H1 (cell line): Measurements from ENCODE around the gene EML4. TPM values are rescaled to one million over a fixed set of nuclear protein-coding genes. Genes with fewer than 3 reads are reported as not detected.

Experiments
- CTCF ChIA-PET: fragments of 300-600 bp; sonication (Branson Sonifier 250); formaldehyde crosslinking; loops from one replicate; lab custom pipeline; 2021; ENCODE audit not compliant: partially characterized antibody; lab: Charles Lee
- POLR2A ChIA-PET: fragments of 300-600 bp; sonication (Branson Sonifier 250); formaldehyde crosslinking; loops from one replicate; lab custom pipeline; 2021; ENCODE audit warnings: inconsistent platforms; ENCODE audit not compliant: partially characterized antibody; lab: Charles Lee
- DNase-seq, 2 experiments: peaks; one replicate each; pipeline versions ENCODE4 v3.0.0 to v3.0.0-alpha.2; 2010 to 2022; ENCODE audit warnings: low spot score in 2 of 2, low read depth in 1 of 2, mixed read lengths in 1 of 2
- FAIRE-seq: peaks from 2 replicates; lab custom pipeline; 2011; peaks lifted over from hg19 to GRCh38; lab: Jason Lieb, UNC
- H2AFZ ChIP-seq: 2 replicates; pipeline ENCODE4 v1.8.1; 2012; ENCODE audit warnings: low read length, inconsistent platforms
- H2AK5ac ChIP-seq: 2 replicates; pipeline ENCODE4 v1.6.1; 2013; ENCODE audit warnings: low read depth, low read length
- H2BK120ac ChIP-seq: replicated peaks from 2 replicates; pipeline ENCODE3; 2013; ENCODE audit warnings: low read depth, low read length, inconsistent platforms
- H2BK12ac ChIP-seq: 2 replicates; pipeline ENCODE4 v1.6.1; 2013; ENCODE audit warnings: low read depth, low read length
- H2BK15ac ChIP-seq: 2 replicates; pipeline ENCODE4 v1.6.1; 2013; ENCODE audit warnings: low read length
- H2BK20ac ChIP-seq: 2 replicates; pipeline ENCODE4 v1.6.1; 2013; ENCODE audit warnings: low read length
- H2BK5ac ChIP-seq: 2 replicates; pipeline ENCODE4 v1.6.1; 2013; ENCODE audit warnings: low read depth, low read length
- H3K14ac ChIP-seq: 2 replicates; pipeline ENCODE4 v1.6.1; 2013; ENCODE audit warnings: inconsistent platforms; ENCODE audit not compliant: insufficient read length
- H3K18ac ChIP-seq: 2 replicates; pipeline ENCODE4 v1.6.1; 2013; ENCODE audit warnings: low read length; ENCODE audit errors: extremely low read depth
- H3K23ac ChIP-seq: 2 replicates; pipeline ENCODE4 v1.6.1; 2013; ENCODE audit warnings: inconsistent platforms; ENCODE audit not compliant: insufficient read length
- H3K23me2 ChIP-seq: 2 replicates; pipeline ENCODE4 v1.6.1; 2013; ENCODE audit warnings: low read depth, low read length
- H3K27ac ChIP-seq: 2 replicates; pipeline ENCODE4 v1.6.1; 2011; ENCODE audit warnings: low read depth, low read length, inconsistent platforms
- H3K27me3 ChIP-seq, 4 experiments: replicated peaks in 1 of 4; 1 replicate in 1 of 4; 2 replicates in 3 of 4; pipeline versions ENCODE4 v1.6.1 to v1.8.1; 2011 to 2013; ENCODE audit warnings: low read length in 3 of 4, mild to moderate bottlenecking in 3 of 4, inconsistent platforms in 2 of 4, mixed read lengths in 2 of 4, moderate library complexity in 1 of 4; ENCODE audit not compliant: control insufficient read depth in 3 of 4, insufficient read depth in 3 of 4; ENCODE audit errors: extremely low read depth in 1 of 4
- H3K36me3 ChIP-seq, 4 experiments: 2 replicates each; pipeline versions ENCODE4 v1.6.1 to v1.8.1; 2011 to 2013; ENCODE audit warnings: mild to moderate bottlenecking in 4 of 4, low read length in 3 of 4, moderate library complexity in 2 of 4, control low read depth in 1 of 4, inconsistent platforms in 1 of 4; ENCODE audit not compliant: insufficient read depth in 4 of 4, control insufficient read depth in 2 of 4
- H3K4ac ChIP-seq: replicated peaks from 2 replicates; pipeline ENCODE3; 2013; ENCODE audit warnings: low read length, low read depth, mixed read lengths, inconsistent platforms; ENCODE audit not compliant: insufficient read length
- H3K4me1 ChIP-seq, 4 experiments: replicated peaks in 1 of 4; 1 replicate in 1 of 4; 2 replicates in 3 of 4; pipeline versions ENCODE4 v1.6.1 to v1.8.1; 2011 to 2013; ENCODE audit warnings: low read length in 3 of 4, inconsistent platforms in 2 of 4, mixed read lengths in 1 of 4; ENCODE audit not compliant: insufficient read depth in 4 of 4, control insufficient read depth in 3 of 4
- H3K4me2 ChIP-seq, 2 experiments: 2 replicates each; pipeline versions ENCODE4 v1.6.1 to v1.8.1; 2011 to 2013; ENCODE audit warnings: low read depth in 2 of 2, low read length in 2 of 2, control low read depth in 1 of 2, inconsistent platforms in 1 of 2, mild to moderate bottlenecking in 1 of 2; ENCODE audit not compliant: insufficient read depth in 1 of 2
- H3K4me3 ChIP-seq, 4 experiments: fragments of 200-600, 300-600 bp in 1 of 4; sonication (generic), shearing (Covaris generic), sonication (Bioruptor Twin) in 1 of 4; 2 replicates each; pipeline versions ENCODE4 v1.5.1 to v1.8.1; 2011 to 2016; ENCODE audit warnings: low read length in 4 of 4, low read depth in 3 of 4, control low read depth in 2 of 4, inconsistent platforms in 2 of 4, mild to moderate bottlenecking in 2 of 4, mixed read lengths in 1 of 4, moderate library complexity in 1 of 4; ENCODE audit not compliant: insufficient read depth in 2 of 4; ENCODE audit errors: extremely low read depth in 1 of 4
- H3K56ac ChIP-seq: replicated peaks from 2 replicates; pipeline ENCODE3; 2013; ENCODE audit warnings: low read depth, mild to moderate bottlenecking, mixed read lengths, low read length, inconsistent platforms; ENCODE audit not compliant: insufficient read length
- H3K79me1 ChIP-seq: 2 replicates; pipeline ENCODE4 v1.6.1; 2013; ENCODE audit warnings: low read depth, low read length, control low read depth
- H3K79me2 ChIP-seq, 2 experiments: 2 replicates each; pipeline versions ENCODE4 v1.6.1 to v1.8.1; 2012 to 2013; ENCODE audit warnings: low read length in 2 of 2, mild to moderate bottlenecking in 2 of 2, inconsistent platforms in 1 of 2; ENCODE audit not compliant: insufficient read depth in 2 of 2, control insufficient read depth in 1 of 2
- H3K9ac ChIP-seq, 4 experiments: replicated peaks in 1 of 4; 1 replicate in 1 of 4; 2 replicates in 3 of 4; pipeline versions ENCODE4 v1.6.1 to v1.8.1; 2011 to 2013; ENCODE audit warnings: low read depth in 3 of 4, low read length in 3 of 4, control low read depth in 2 of 4, mild to moderate bottlenecking in 2 of 4, moderate library complexity in 2 of 4, inconsistent platforms in 1 of 4; ENCODE audit errors: extremely low read depth in 1 of 4
- H3K9me3 ChIP-seq, 2 experiments: 2 replicates each; pipeline versions ENCODE4 v1.6.1 to v1.8.1; 2012 to 2013; ENCODE audit warnings: mild to moderate bottlenecking in 2 of 2, moderate library complexity in 2 of 2, control low read depth in 1 of 2, inconsistent platforms in 1 of 2, low read depth in 1 of 2, low read length in 1 of 2, mixed read lengths in 1 of 2; ENCODE audit not compliant: insufficient read depth in 2 of 2
- H4K20me1 ChIP-seq, 2 experiments: replicated peaks in 1 of 2; 2 replicates each; pipeline versions ENCODE3 to v1.8.1; 2011 to 2013; ENCODE audit warnings: inconsistent platforms in 2 of 2, low read length in 2 of 2, mild to moderate bottlenecking in 1 of 2; ENCODE audit not compliant: insufficient read depth in 2 of 2, control insufficient read depth in 1 of 2
- H4K5ac ChIP-seq: 2 replicates; pipeline ENCODE4 v1.6.1; 2013; ENCODE audit warnings: low read length, low read depth, mixed read lengths, inconsistent platforms; ENCODE audit not compliant: insufficient read length
- H4K8ac ChIP-seq: 2 replicates; pipeline ENCODE4 v1.8.0; 2013; ENCODE audit warnings: mild to moderate bottlenecking, moderate library complexity, low read length, inconsistent platforms; ENCODE audit not compliant: insufficient read depth; ENCODE audit errors: extremely low read depth
- H4K91ac ChIP-seq: replicated peaks from 2 replicates; pipeline ENCODE3; 2013; ENCODE audit warnings: low read length, mixed read lengths, inconsistent platforms; ENCODE audit not compliant: insufficient read length
- BCL11A ChIP-seq, 2 experiments: IDR thresholded peaks; one replicate each; pipeline ENCODE4 v1.6.1; 2011; ENCODE audit warnings: low read depth in 2 of 2, low read length in 2 of 2, mild to moderate bottlenecking in 2 of 2
- CTBP2 ChIP-seq: IDR thresholded peaks from 2 replicates; pipeline ENCODE4 v1.7.0; 2011; ENCODE audit warnings: borderline replicate concordance, mild to moderate bottlenecking, moderate library complexity, mixed read lengths, low read length; ENCODE audit not compliant: insufficient read depth, insufficient read length
- GTF2F1 ChIP-seq: IDR thresholded peaks from 2 replicates; pipeline ENCODE4 v1.6.1; 2012; ENCODE audit warnings: low read depth, low read length, improper control_type of control experiment, borderline replicate concordance
- RAD21 ChIP-seq, 2 experiments: IDR thresholded peaks in 1 of 2; conservative IDR thresholded peaks in 1 of 2; 2 replicates each; pipeline ENCODE4 v1.6.1; 2011; ENCODE audit warnings: low read depth in 2 of 2, low read length in 2 of 2, improper control_type of control experiment in 1 of 2, inconsistent platforms in 1 of 2, mild to moderate bottlenecking in 1 of 2, moderate library complexity in 1 of 2
- TBP ChIP-seq: IDR thresholded peaks from 2 replicates; pipeline ENCODE4 v1.6.1; 2011; ENCODE audit warnings: low read depth, low read length, improper control_type of control experiment
- WGBS, 2 experiments: shearing (Covaris generic) in 1 of 2; methylation state at CpG; one replicate each; pipeline versions ENCODE4 v1.1.6 to v1.1.7; 2013 to 2015; ENCODE audit warnings: low lambda C conversion rate in 2 of 2, mixed read lengths in 2 of 2, inconsistent platforms in 1 of 2, low coverage in 1 of 2, missing lambda C conversion rate in 1 of 2; ENCODE audit not compliant: insufficient replicate concordance in 2 of 2, insufficient coverage in 1 of 2, insufficient read length in 1 of 2; ENCODE audit errors: extremely low coverage in 1 of 2, missing lambda C conversion rate in 1 of 2; 5-methylcytosine and 5-hydroxymethylcytosine counted together
- polyA plus RNA-seq, 7 experiments: library from polyadenylated mRNA; depleted of rRNA in 3 of 7; stranded (reverse) in 5 of 7; unstranded in 2 of 7; fragments of >200 nt in 5 of 7; fragments of 200-250 nt in 2 of 7; gene quantifications; 1 replicate in 5 of 7; 2 replicates in 1 of 7; 4 replicates in 1 of 7; pipeline versions ENCODE4 v1.2.1 to v1.2.3, GENCODE V29; 2011 to 2013; ENCODE audit warnings: missing spikeins in 2 of 7, mixed read lengths in 2 of 7
- total RNA-seq: library from RNA; stranded (reverse); fragmentation: NEBNext Ultra II Directional; extraction: Animal tissue kit (Norgen Biotek cat#: 25700); gene quantifications from 2 replicates; pipeline ENCODE4 v1.2.1, GENCODE V29; 2021

Gene EML4
- total and polyA plus RNA-seq, 2 of the 8 experiments (the other 6 are each of a cell fraction or from before 2014, with no cell fraction given): 50.1 to 104 TPM

DNA sequence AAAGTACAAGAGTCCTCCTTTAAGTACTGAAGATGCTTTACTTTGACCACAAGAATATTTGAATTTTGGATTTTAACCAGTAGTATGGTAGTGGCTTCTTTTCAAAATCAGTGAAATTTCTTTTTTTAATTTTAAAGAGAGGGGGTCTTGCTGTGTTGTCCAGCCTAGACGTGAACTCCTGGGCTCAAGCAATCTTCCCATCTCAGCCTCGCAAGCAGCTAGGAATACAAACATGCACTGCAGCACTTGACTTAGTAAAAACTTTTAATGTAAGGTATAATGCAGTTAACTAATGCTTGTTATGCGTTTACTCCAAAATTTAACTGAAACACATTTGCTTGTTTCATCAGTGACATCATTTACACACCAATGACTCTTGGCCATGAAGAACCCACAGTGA is 49.6 kb downstream of the EML4 start:
- H2BK5ac ChIP-seq: no peak overlapping the region
- H4K20me1 ChIP-seq: peaks cover 0 to 7% of the 10 kb centered on the region in 2 experiments
- H3K79me1 ChIP-seq: 0 out of 2 replicates have a peak, but pooled peaks cover 5% of the 10 kb centered on the region
- no peak overlapping the region for H2AFZ ChIP-seq
- no peak overlapping the region for H2BK15ac ChIP-seq
- H3K79me2 ChIP-seq: peaks cover 0 to 85% of the 10 kb centered on the region in 2 experiments; a peak in 3 of 4 replicates
- no peak overlapping the region for H3K23ac ChIP-seq
- H2AK5ac ChIP-seq: no peak overlapping the region
- DNase-seq: no peak
- H3K56ac ChIP-seq: no peak overlapping the region
- no peak overlapping the region for H3K4me2 ChIP-seq
- H3K27ac ChIP-seq: no peak overlapping the region
- TF ChIP-seq TBP: no peak
- no peak for TF ChIP-seq CTBP2
- TF ChIP-seq RAD21 (IDR thresholded peaks at IDR 0.05 in 1 of 2, conservative IDR thresholded peaks at IDR 0.05 in 1 of 2; ENCODE audit: low read depth in 2 of 2, low read length in 2 of 2): no peak
- TF ChIP-seq GTF2F1: no peak
- TF ChIP-seq BCL11A (IDR thresholded peaks at IDR 0.05; ENCODE audit: low read depth in 2 of 2, low read length in 2 of 2): no peak
- TF ChIP-seq, all 59 proteins: peak for 0
- Histone ChIP-seq H3K4me3 (no peak overlapping the region), H3K9ac (no peak overlapping the region), H3K18ac (no peak overlapping the region), H3K23me2 (no peaks in the 10 kb centered on the region), H2BK12ac (no peak overlapping the region), H4K5ac (no peak overlapping the region), H2BK120ac (no peak overlapping the region), H3K36me3 (no peaks in the 10 kb centered on the region), H3K4me1 (no peaks in the 10 kb centered on the region), H4K8ac (no peak overlapping the region), H3K14ac (no peak overlapping the region), H4K91ac (no peak overlapping the region), H3K4ac (no peak overlapping the region), H2BK20ac (no peak overlapping the region), H3K9me3 (no peaks in the 10 kb centered on the region), H3K27me3 (no peaks in the 10 kb centered on the region)
- CTCF ChIA-PET: interaction anchor here (3.6 kb wide), 1 partner anchor 123 kb away, joined by 12 read pairs; no protein-coding TSS in a partner anchor
- POLR2A ChIA-PET: no interaction called here
- 96% methylated on average over 3 of the region's 3 CpGs; no CpG with 5 or more reads in 1 of the 2 experiments for WGBS, 2 experiments
- FAIRE-seq: no peak
